Endothelial cell (in vitro differentiated cells): ENCODE measurements around the gene FTO. TPM values are rescaled to one million over a fixed set of nuclear protein-coding genes. Genes with fewer than 3 reads are reported as not detected.

Experiments used
- DNase-seq: peaks from one replicate; pipeline ENCODE4 v3.0.0; 2021; ENCODE audit warnings: low spot score
- H3K27ac Mint-ChIP-seq: one replicate; pipeline ENCODE4 v1.8.0; 2021; ENCODE audit warnings: mixed read lengths, inconsistent platforms; ENCODE audit not compliant: unreplicated experiment
- H3K27me3 Mint-ChIP-seq: one replicate; pipeline ENCODE4 v1.8.0; 2021; ENCODE audit warnings: mild to moderate bottlenecking, moderate library complexity, mixed read lengths, inconsistent platforms; ENCODE audit not compliant: unreplicated experiment
- H3K36me3 Mint-ChIP-seq: one replicate; pipeline ENCODE4 v1.8.0; 2021; ENCODE audit warnings: mild to moderate bottlenecking, low read depth, mixed read lengths, inconsistent platforms; ENCODE audit not compliant: unreplicated experiment
- H3K4me1 Mint-ChIP-seq: one replicate; pipeline ENCODE4 v1.8.0; 2021; ENCODE audit warnings: mild to moderate bottlenecking, mixed read lengths, inconsistent platforms; ENCODE audit not compliant: unreplicated experiment
- H3K4me3 Mint-ChIP-seq: one replicate; pipeline ENCODE4 v1.8.0; 2021; ENCODE audit warnings: mild to moderate bottlenecking, mixed read lengths, inconsistent platforms; ENCODE audit not compliant: unreplicated experiment
- H3K9me3 Mint-ChIP-seq: one replicate; pipeline ENCODE4 v1.8.0; 2021; ENCODE audit warnings: mixed read lengths, inconsistent platforms; ENCODE audit not compliant: unreplicated experiment
- total RNA-seq: library from RNA; stranded (reverse); fragmentation: NEBNext Ultra II Directional; extraction: Animal tissue kit (Norgen Biotek cat#: 25700); gene quantifications from one replicate; pipeline ENCODE4 v1.2.1, GENCODE V29; 2021; ENCODE audit not compliant: unreplicated experiment
- TF ChIP-seq, protein P1 (sequence below): fragments of 200-600 bp; sonication (generic); IDR thresholded peaks from one replicate; pipeline ENCODE4 v1.5.0; 2021; ENCODE audit warnings: antibody characterized with exemption; ENCODE audit not compliant: unreplicated experiment

The FTO gene
- total RNA-seq, 1 donor from 2014 or later, result 83.8 TPM

- Mint-ChIP-seq H3K4me1 (peaks cover 6% of the 10 kb centered on the region), H3K27me3 (peaks cover 3% of the 10 kb centered on the region), H3K4me3 (no peak overlapping the region), H3K36me3 (peaks cover 3% of the 10 kb centered on the region), H3K9me3 (no peaks in the 10 kb centered on the region), H3K27ac (no peak overlapping the region)
- no peak for DNase-seq
- TF ChIP-seq, protein P1, sequence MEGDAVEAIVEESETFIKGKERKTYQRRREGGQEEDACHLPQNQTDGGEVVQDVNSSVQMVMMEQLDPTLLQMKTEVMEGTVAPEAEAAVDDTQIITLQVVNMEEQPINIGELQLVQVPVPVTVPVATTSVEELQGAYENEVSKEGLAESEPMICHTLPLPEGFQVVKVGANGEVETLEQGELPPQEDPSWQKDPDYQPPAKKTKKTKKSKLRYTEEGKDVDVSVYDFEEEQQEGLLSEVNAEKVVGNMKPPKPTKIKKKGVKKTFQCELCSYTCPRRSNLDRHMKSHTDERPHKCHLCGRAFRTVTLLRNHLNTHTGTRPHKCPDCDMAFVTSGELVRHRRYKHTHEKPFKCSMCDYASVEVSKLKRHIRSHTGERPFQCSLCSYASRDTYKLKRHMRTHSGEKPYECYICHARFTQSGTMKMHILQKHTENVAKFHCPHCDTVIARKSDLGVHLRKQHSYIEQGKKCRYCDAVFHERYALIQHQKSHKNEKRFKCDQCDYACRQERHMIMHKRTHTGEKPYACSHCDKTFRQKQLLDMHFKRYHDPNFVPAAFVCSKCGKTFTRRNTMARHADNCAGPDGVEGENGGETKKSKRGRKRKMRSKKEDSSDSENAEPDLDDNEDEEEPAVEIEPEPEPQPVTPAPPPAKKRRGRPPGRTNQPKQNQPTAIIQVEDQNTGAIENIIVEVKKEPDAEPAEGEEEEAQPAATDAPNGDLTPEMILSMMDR, result no peak
These were observed 487.6 kb downstream of the FTO start for GRCh38 chr16:54191592-54191991.

DNA sequence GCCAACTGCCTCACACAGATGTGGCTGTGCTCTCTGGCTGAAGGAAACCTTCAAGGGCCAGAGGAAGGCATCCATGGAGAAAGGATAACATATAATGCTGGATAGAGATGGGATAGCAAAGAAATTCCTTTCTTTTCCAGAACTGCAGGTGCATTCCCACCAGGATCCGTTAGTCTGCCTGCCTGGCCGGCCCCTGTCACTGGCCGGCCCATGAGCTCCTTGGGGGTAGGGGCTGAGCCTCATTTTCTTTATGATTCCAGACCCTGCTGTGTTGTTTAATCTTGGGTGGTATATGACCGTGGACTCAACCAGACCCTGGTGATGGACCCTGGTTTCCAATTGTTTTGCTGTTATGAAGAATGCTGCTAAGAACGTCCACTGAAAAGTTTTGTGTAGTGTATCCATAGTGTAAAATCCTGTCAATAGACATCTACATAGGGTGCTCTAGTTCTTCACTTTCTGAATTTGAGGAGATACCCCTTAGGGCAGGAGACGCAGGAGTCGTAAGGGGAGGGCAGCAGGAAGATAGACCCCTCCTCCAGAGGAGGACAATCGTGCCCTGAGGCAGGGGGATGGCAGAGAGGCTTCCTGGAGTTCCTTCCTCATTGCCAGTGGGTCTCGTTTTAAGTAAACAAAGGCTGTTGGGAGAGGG lies 489.2 kb downstream of the FTO start:
- TF ChIP-seq, protein P1, result no peak
- H3K4me3 Mint-ChIP-seq, result no peak overlapping the region
- peaks cover 3% of the 10 kb centered on the region for H3K27me3 Mint-ChIP-seq
- peaks cover 6% of the 10 kb centered on the region for H3K4me1 Mint-ChIP-seq
- H3K9me3 Mint-ChIP-seq, result no peaks in the 10 kb centered on the region
- H3K27ac Mint-ChIP-seq, result no peak overlapping the region
- peaks cover 3% of the 10 kb centered on the region for H3K36me3 Mint-ChIP-seq
- no peak for DNase-seq

GRCh38 chr16:54193665-54194333 lies 489.8 kb downstream of the FTO start:
- no peaks in the 10 kb centered on the region for H3K9me3 Mint-ChIP-seq
- peak; percentile 85 for DNase-seq
- peaks cover 3% of the 10 kb centered on the region for H3K27me3 Mint-ChIP-seq
- H3K27ac Mint-ChIP-seq, result no peak overlapping the region
- H3K4me3 Mint-ChIP-seq, result no peak overlapping the region
- peaks cover 3% of the 10 kb centered on the region for H3K36me3 Mint-ChIP-seq
- TF ChIP-seq, protein P1, result peak; percentile 79
- peaks cover 6% of the 10 kb centered on the region for H3K4me1 Mint-ChIP-seq

GRCh38 chr16:54194334-54194743 lies 490.4 kb downstream of the FTO start:
- no peaks in the 10 kb centered on the region for H3K9me3 Mint-ChIP-seq
- peaks cover 3% of the 10 kb centered on the region for H3K36me3 Mint-ChIP-seq
- peaks cover 6% of the 10 kb centered on the region for H3K4me1 Mint-ChIP-seq
- H3K4me3 Mint-ChIP-seq, result no peak overlapping the region
- peaks cover 3% of the 10 kb centered on the region for H3K27me3 Mint-ChIP-seq
- H3K27ac Mint-ChIP-seq, result no peak overlapping the region
- peak; percentile 10 for DNase-seq
- TF ChIP-seq, protein P1, result no peak

DNA sequence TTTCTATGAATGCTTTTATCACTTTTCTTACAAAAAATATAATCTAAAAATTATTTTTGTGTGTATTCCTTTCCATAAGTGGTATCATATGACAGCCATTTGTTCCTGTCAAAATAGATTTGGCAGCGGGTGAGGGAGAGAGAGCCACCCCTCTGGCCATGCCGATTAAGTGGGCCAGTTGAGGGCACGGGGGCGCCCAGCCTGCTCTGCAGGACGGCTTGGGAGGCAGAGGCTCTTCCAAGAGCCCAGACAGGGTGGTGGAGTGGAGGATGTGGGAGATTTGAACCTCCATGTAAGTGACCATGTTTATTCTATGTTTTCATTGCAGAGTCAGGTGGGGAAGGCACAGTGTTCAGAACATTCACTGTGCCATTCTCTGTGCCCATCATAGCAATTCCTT lies 493.8 kb downstream of the FTO start:
- Mint-ChIP-seq H3K36me3 (peaks cover 3% of the 10 kb centered on the region), H3K27ac (no peak overlapping the region), H3K9me3 (no peaks in the 10 kb centered on the region), H3K4me1 (peaks cover 6% of the 10 kb centered on the region), H3K4me3 (no peak overlapping the region), H3K27me3 (peaks cover 5% of the 10 kb centered on the region)
- TF ChIP-seq, protein P1, result no peak
- DNase-seq, result no peak
